ENCODE measurements around the gene RAB32.
A peak's percentile ranks its signal among the peaks of the same experiment; 100 is the strongest.

RAB32 gene

DNA sequence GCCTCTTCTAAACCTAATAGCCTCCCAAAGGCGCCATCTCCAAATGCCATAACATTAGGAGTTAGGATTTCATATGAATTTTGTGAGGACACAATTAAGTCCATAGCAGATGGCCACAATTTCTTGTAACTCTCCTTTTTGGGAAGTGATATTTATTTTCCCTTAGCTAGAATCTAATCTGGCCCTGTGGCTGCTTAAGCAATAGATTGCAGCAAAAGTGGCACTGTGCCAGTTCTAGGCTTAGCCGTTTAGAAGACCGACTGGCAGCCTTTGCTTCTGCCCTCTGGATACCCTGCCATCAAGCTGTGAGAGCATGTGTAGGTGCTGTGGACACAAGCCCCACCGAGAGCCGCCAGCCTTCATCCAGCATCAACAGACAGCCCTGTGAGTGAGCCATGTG, 39.2 kb downstream of the RAB32 start:
- DNase-seq (ENCODE audit: low spot score) = no peak

DNA sequence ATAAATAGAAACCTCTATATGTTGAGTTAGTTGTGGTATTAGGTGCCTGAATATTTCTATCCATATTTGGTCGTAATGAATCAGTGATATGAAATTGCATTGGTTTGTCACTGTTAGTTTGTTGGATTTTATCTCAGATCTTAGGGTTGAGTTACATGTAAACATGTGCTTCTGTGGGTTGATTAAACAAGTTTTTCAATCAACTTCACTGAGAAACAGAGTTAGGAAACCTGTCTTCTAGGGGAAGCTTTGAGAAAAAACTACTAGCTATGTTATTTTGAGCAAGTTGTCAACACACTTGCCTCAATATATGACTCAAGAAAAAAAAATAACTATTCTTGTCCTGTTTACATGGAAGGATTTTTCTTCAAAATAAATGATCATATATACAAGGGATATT, 40.3 kb downstream of the RAB32 start:
- no peak for DNase-seq (ENCODE audit: low spot score)

DNA sequence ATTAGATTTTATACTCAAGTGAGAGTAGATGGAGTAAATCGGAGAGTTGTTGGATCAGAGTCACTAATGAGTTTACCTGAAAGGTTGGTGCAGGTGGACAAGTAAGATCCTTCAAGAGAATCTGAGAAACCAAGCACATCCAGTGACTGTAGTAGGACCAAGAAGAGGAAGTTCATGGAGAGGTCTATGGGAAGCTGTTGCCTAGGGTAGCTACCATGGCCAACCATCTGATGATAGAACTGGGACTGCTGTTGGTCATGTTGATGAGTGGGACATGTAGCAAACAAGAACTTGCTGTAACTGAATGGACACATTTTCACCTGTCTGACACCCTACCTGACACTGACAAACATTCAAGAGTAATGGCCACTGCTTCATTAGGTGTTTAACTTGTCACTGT, 43.8 kb downstream of the RAB32 start:
- no peak for DNase-seq (ENCODE audit: low spot score)

DNA sequence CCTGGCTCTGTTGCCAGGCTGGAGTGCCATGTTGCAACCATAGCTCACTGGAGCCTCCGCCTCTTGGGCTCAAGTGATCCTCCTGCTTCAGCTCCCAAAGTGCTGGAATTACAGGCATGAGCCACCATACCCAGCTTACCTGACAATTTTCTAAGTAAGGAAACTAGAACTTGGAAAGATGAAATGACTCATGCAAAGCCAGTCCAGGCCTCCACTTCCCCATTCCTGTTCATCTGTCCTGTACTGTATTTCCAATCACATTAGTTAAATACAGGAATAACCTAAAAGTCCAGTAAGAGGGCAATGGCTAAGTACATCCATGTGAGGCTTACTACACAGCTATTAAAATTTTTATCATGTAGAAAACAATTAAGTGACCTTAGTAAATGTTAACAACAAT, 46.9 kb downstream of the RAB32 start:
- no peak for DNase-seq (ENCODE audit: low spot score)

DNA sequence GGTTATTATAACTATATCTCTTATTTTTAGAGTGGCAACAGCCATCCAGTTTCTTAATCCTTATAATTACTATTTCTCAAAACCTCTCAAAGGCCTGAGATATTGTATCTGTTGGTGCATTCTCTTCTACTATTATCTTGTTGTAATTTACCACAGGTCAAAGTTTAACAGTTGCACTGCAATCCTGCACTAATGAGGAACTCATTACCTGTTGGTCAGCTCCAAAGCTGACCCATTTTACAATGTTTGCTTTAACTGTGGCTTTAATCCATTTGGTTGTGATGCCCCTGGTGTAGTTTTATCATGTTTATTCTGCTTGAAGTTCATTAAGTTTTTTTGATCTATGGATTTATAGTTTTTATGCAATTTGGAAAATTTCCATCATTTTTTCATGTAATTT, 48.8 kb downstream of the RAB32 start:
- peak; percentile 27 for DNase-seq (ENCODE audit: low spot score)

DNA sequence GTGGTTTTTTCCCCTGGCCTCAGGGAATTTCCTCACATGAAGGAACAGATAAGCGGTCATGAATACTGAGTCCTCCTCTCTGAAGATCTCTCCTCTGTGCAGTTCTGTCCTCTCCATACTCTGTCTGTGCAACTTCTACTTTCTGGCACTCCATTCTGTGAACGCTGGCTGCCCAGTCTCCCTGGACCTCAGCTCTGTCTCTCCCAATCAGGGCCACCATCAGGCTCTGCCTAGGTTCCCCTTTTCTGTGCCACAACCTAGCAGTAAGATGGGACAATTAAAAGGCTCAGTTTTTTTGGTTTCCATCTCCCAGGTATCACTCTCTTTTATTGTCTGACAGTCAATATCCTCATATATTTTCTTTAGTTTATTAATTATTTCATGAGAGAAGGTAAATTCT, 50.4 kb downstream of the RAB32 start:
- no peak for DNase-seq (ENCODE audit: low spot score)

DNA sequence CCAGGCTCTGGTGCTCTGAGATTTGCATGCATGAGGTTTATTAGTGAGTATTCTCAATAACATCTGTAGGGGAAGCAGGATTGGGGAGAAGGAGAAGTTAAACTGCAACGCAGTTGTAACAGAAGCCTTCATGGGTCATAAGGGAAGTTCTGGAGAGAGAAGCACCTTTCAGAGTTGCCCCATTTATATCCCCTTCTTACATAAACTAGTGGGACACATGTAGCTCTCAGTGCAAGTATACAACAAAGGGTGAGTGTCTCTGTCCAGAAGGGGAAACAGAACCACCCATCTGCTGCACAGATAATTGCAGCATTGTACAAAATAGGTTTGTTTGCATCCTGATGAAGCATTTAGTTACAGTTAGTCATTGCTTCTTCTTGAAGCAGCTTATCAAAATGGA, 50.9 kb downstream of the RAB32 start:
- DNase-seq (ENCODE audit: low spot score) = no peak

DNA sequence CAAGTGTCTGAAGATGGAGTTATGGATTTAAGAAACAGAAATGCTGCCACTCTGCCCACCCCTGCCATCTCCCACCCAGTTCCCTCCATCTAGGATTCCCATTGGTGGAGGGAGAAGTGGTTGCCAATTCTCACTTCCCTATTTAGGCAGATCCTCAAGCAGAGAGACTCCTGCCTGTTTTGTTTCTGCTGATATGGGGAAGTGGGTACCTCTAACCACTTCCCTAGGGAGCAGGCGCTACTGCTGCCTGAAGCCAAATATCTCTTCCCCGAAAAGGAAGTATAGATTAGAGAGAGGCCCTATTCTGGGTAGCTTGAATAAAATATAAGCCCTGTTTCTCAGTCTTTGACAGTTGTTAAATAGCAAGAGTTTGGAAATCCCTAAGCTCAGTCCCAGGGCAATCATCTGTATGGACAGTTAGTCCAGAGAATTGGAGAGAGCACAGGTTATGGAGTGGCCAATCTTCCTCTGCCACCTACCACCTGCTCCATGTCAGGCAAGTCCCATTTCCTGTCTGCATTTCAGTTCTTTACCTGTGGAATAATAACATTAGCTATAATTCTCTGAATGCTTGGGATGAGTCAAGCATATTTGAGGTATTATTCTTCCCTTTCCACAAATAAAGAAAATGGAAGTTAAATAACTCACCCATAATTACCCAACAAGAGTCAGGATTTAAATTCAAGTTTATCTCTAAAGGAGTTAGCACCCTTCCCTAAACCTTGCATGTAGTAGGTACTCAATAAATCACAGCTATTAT, 52.5 kb downstream of the RAB32 start:
- DNase-seq (ENCODE audit: low spot score) = no peak

DNA sequence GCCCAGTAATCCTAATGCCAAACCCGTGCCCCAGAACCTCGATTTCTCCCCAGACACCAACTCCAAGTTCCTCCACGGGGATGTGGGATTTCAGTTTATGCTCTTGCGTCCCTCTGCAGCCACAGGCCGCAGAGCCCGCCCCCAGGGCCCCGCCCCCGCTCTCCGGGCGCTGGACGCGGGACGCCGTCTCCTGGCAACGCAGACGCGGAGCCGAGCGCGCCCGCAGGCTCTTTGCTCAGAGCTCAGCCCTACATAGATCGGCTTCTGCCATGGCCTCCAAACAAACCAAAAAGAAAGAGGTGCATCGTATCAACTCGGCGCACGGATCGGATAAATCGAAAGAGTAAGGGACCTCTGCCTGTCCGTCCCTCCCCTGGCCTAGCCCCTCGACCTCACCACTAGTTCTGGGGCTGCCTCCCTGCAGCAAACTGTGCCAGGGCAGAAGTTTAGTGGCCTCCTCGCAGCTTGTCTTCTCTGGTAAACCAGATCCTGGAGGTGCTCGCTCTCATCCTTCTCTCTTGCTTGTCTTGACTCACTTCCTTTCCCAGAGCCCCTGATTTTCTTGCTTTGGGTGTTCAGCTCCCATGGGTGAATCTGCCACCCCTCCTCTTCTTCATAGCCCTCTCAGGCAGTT, 55.3 kb downstream of the RAB32 start, which contains the start of gene ADGB:
Gene ADGB (plus strand): TSS at position 201 of the 634 bp plus-strand sequence. CDS start 69 bp downstream, at position 270.
- DNase-seq (ENCODE audit: low spot score) = peak; percentile 54

DNA sequence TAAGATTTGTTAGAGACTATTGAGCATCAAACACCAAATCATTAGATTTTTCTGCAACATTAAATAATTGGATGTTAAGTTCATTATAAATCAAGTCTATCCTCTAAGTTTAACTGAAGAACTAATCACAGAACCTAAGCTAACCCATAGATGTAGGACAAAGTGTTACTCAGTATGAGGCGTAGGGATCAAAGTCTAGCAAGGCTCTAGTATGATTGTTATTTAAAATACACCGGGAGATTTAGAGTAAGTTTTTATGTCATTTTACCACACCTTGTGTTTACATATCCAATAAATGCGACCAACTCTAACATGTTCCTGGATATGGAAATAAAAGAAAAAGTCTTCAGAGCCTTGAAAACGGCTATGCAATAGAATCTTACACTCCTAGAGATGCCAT, 57.7 kb downstream of the RAB32 start:
- DNase-seq (ENCODE audit: low spot score) = no peak

DNA sequence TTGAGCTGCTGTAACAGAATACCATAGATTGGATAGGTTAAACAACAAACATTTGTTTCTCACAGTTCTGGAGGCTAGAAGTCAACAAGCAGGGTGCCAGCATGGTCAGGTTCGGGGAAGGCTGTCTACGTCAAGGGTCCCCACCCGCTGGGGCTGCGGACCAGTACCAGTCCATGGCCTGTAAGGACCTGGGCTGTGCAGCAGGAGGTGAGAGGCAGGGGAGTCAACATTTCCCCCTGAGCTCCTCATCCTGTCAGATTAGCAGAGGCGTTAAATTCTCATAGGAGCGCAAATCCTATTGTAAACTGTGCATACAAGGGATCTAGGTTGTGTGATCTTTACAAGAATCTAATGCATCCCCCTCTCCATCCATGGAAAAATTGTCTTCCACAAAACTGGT, 58.9 kb downstream of the RAB32 start:
- DNase-seq (ENCODE audit: low spot score) = no peak

Measured in HuH-7 (cell line).